ENCODE measurements around the gene RAP1GAP2.

GRCh38 chr17:2797637-2798036 lies 1.4 kb downstream of the RAP1GAP2 start:
- TF ChIP-seq CTCF (IDR thresholded peaks at IDR 0.05) (no peak), POLR2A (IDR thresholded peaks at IDR 0.05) (no peak), POLR2AphosphoS5 (IDR thresholded peaks at IDR 0.05) (no peak), EP300 (IDR thresholded peaks at IDR 0.05) (no peak)

Data from sigmoid colon (tissue), 4 donors.